Keratinocyte (primary cell): Measurements from ENCODE around the gene GINM1. TPM values are rescaled to one million over a fixed set of nuclear protein-coding genes. Genes with fewer than 3 reads are reported as not detected.
A peak's percentile ranks its signal among the peaks of the same experiment; 100 is the strongest.

ENCODE experiments used
- DNase-seq: peaks from one replicate; pipeline ENCODE4 v3.0.0-alpha.2; 2011; ENCODE audit warnings: low read depth, missing footprints, low spot score
- FAIRE-seq: peaks from 2 replicates; lab custom pipeline; 2011; peaks lifted over from hg19 to GRCh38; lab: Jason Lieb, UNC
- H2AFZ ChIP-seq: 2 replicates; pipeline ENCODE4 v1.6.0; 2012; ENCODE audit warnings: low read length, control low read depth, inconsistent platforms; ENCODE audit not compliant: control insufficient read depth
- H3K27ac ChIP-seq: 2 replicates; pipeline ENCODE4 v1.5.1; 2011; ENCODE audit warnings: low read length; ENCODE audit not compliant: control insufficient read depth, insufficient read depth
- H3K27me3 ChIP-seq: 3 replicates; pipeline ENCODE4 v1.6.0; 2011; ENCODE audit warnings: low read length; ENCODE audit not compliant: control insufficient read depth, insufficient read depth; ENCODE audit errors: extremely low read depth
- H3K36me3 ChIP-seq, 2 experiments: 2 replicates in 1 of 2; 3 replicates in 1 of 2; pipeline ENCODE4 v1.5.1; 2011; ENCODE audit warnings: low read length in 2 of 2, mild to moderate bottlenecking in 1 of 2; ENCODE audit not compliant: control insufficient read depth in 2 of 2, insufficient read depth in 2 of 2; ENCODE audit errors: extremely low read depth in 1 of 2
- H3K4me1 ChIP-seq: 3 replicates; pipeline ENCODE4 v1.5.1; 2011; ENCODE audit warnings: low read length; ENCODE audit not compliant: control insufficient read depth, insufficient read depth; ENCODE audit errors: extremely low read depth
- H3K4me2 ChIP-seq: 3 replicates; pipeline ENCODE4 v1.6.0; 2011; ENCODE audit warnings: low read depth, low read length; ENCODE audit not compliant: control insufficient read depth, insufficient read depth; ENCODE audit errors: extremely low read depth
- H3K4me3 ChIP-seq, 3 experiments: fragments of 200-600 bp in 1 of 3; sonication (generic) in 1 of 3; 2 replicates in 2 of 3; 3 replicates in 1 of 3; pipeline ENCODE4 v1.5.1; 2011 to 2016; ENCODE audit warnings: low read length in 3 of 3, mild to moderate bottlenecking in 3 of 3, control low read depth in 2 of 3, inconsistent platforms in 1 of 3, low read depth in 1 of 3, mixed read lengths in 1 of 3, mixed run types in 1 of 3, moderate library complexity in 1 of 3; ENCODE audit not compliant: control insufficient read depth in 2 of 3, insufficient read depth in 2 of 3; ENCODE audit errors: extremely low read depth in 1 of 3
- H3K79me2 ChIP-seq: 2 replicates; pipeline ENCODE4 v1.6.0; 2012; ENCODE audit warnings: low read length; ENCODE audit not compliant: control insufficient read depth, insufficient read depth
- H3K9ac ChIP-seq: 3 replicates; pipeline ENCODE4 v1.6.0; 2011; ENCODE audit warnings: low read length; ENCODE audit not compliant: control insufficient read depth, insufficient read depth; ENCODE audit errors: extremely low read depth
- H3K9me1 ChIP-seq: 3 replicates; pipeline ENCODE4 v1.6.0; 2011; ENCODE audit warnings: low read length; ENCODE audit not compliant: control insufficient read depth, insufficient read depth; ENCODE audit errors: extremely low read depth
- H3K9me3 ChIP-seq: 2 replicates; pipeline ENCODE4 v1.5.1; 2012; ENCODE audit warnings: low read depth, low read length; ENCODE audit not compliant: control insufficient read depth
- H4K20me1 ChIP-seq: 3 replicates; pipeline ENCODE4 v1.6.0; 2011; ENCODE audit warnings: low read length; ENCODE audit not compliant: control insufficient read depth, insufficient read depth; ENCODE audit errors: extremely low read depth
- EZH2 ChIP-seq: IDR thresholded peaks from one replicate; pipeline ENCODE4 v1.6.1; 2012; ENCODE audit warnings: inconsistent platforms, mild to moderate bottlenecking, low read length, moderate library complexity
- dilution Hi-C: fragments of 300-500 bp; cut with MboI; formaldehyde crosslinking; loops from one replicate; pipeline ENCODE4 v1.7.0; 2020; ENCODE audit warnings: low sequenced_read_pairs; ENCODE audit not compliant: extremely low pct_ligation_motif_present
- polyA plus RNA-seq, 5 experiments: library from polyadenylated mRNA; depleted of rRNA in 3 of 5; stranded (reverse) in 3 of 5; stranded (forward) in 1 of 5; unstranded in 1 of 5; fragments of >200 nt; gene quantifications; 1 replicate in 1 of 5; 2 replicates in 3 of 5; 3 replicates in 1 of 5; pipeline versions ENCODE4 v1.2.1 to v1.2.3, GENCODE V29; 2011 to 2012; ENCODE audit warnings: missing spikeins in 2 of 5, low read depth in 1 of 5, low replicate concordance in 1 of 5
- TF ChIP-seq, protein P1 (sequence below), 3 experiments: IDR thresholded peaks in 1 of 3; conservative IDR thresholded peaks in 1 of 3; optimal IDR thresholded peaks in 1 of 3; 2 replicates in 2 of 3; 3 replicates in 1 of 3; pipeline versions ENCODE3 to v1.5.1; 2011; ENCODE audit warnings: low read length in 3 of 3, mild to moderate bottlenecking in 3 of 3, moderate library complexity in 2 of 3, control low read depth in 1 of 3, inconsistent platforms in 1 of 3; ENCODE audit not compliant: insufficient read depth in 2 of 3; ENCODE audit errors: extremely low read depth in 1 of 3

Gene GINM1
- polyA plus RNA-seq, 1 donor (not counting 4 experiments of a cell fraction or from before 2014, with no cell fraction given) = 29.7 TPM

GRCh38 chr6:149545754-149546471, 20.3 kb upstream of the GINM1 start, which contains the start of gene PPIL4:
PPIL4 (minus strand) TSS chr6:149546043; CDS start chr6:149546005, 38 bp downstream.
- Histone ChIP-seq H3K36me3 (no peaks in the 10 kb centered on the region), H3K27ac (peak within 1 kb of the TSS; percentile 98), H3K9me3 (no peaks in the 10 kb centered on the region), H2AFZ (peak within 1 kb of the TSS; percentile 86), H3K4me3 (peak within 1 kb of the TSS; percentile 90 to 100 (median 99)), H4K20me1 (no peaks in the 10 kb centered on the region), H3K9ac (peak within 1 kb of the TSS; percentile 99), H3K79me2 (peaks cover 42% of the 10 kb centered on the region), H3K4me1 (peaks cover 18% of the 10 kb centered on the region), H3K9me1 (no peaks in the 10 kb centered on the region), H3K4me2 (peak within 1 kb of the TSS; percentile 100), H3K27me3 (no peaks in the 10 kb centered on the region)
- dilution Hi-C loops = no loop called here
- no peak for TF ChIP-seq EZH2
- TF ChIP-seq, protein P1, sequence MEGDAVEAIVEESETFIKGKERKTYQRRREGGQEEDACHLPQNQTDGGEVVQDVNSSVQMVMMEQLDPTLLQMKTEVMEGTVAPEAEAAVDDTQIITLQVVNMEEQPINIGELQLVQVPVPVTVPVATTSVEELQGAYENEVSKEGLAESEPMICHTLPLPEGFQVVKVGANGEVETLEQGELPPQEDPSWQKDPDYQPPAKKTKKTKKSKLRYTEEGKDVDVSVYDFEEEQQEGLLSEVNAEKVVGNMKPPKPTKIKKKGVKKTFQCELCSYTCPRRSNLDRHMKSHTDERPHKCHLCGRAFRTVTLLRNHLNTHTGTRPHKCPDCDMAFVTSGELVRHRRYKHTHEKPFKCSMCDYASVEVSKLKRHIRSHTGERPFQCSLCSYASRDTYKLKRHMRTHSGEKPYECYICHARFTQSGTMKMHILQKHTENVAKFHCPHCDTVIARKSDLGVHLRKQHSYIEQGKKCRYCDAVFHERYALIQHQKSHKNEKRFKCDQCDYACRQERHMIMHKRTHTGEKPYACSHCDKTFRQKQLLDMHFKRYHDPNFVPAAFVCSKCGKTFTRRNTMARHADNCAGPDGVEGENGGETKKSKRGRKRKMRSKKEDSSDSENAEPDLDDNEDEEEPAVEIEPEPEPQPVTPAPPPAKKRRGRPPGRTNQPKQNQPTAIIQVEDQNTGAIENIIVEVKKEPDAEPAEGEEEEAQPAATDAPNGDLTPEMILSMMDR (optimal IDR thresholded peaks at IDR 0.05 in 1 of 3, IDR thresholded peaks at IDR 0.05 in 1 of 3, conservative IDR thresholded peaks at IDR 0.05 in 1 of 3; ENCODE audit: extremely low read depth in 1 of 3, insufficient read depth in 2 of 3, low read length in 3 of 3) = peak; percentile 65 to 88 (median 82)
- no peak for DNase-seq
- no peak for FAIRE-seq

- Histone ChIP-seq H3K9me1 (no peaks in the 10 kb centered on the region), H4K20me1 (no peaks in the 10 kb centered on the region), H3K4me1 (no peaks in the 10 kb centered on the region), H2AFZ (no peak overlapping the region), H3K4me2 (no peak overlapping the region), H3K9me3 (no peaks in the 10 kb centered on the region), H3K79me2 (no peaks in the 10 kb centered on the region), H3K9ac (no peak overlapping the region), H3K36me3 (no peaks in the 10 kb centered on the region), H3K4me3 (no peak overlapping the region), H3K27me3 (no peaks in the 10 kb centered on the region), H3K27ac (no peak overlapping the region)
- TF ChIP-seq, protein P1 (optimal IDR thresholded peaks at IDR 0.05 in 1 of 3, IDR thresholded peaks at IDR 0.05 in 1 of 3, conservative IDR thresholded peaks at IDR 0.05 in 1 of 3; ENCODE audit: extremely low read depth in 1 of 3, insufficient read depth in 2 of 3, low read length in 3 of 3) = no peak
- TF ChIP-seq EZH2 = no peak
- DNase-seq (no peak), FAIRE-seq (no peak)
- dilution Hi-C loops = no loop called here
These were observed 14.3 kb upstream of the GINM1 start for GRCh38 chr6:149551920-149552319.
